DOHH2 (cell line): ENCODE results near the gene NUAK2.

Experiments
- H3F3A ChIP-seq: fragments of 200-600 bp; sonication (generic), shearing (Covaris generic); 2 replicates; pipeline ENCODE4 v1.6.0; 2016; ENCODE audit warnings: antibody characterized with exemption, mild to moderate bottlenecking; ENCODE audit not compliant: control insufficient read depth, insufficient read depth
- H3K27ac ChIP-seq: fragments of 200-600 bp; sonication (generic); 2 replicates; pipeline ENCODE4 v1.5.1; 2014; ENCODE audit warnings: low read depth, mild to moderate bottlenecking, low read length, moderate library complexity
- H3K27me3 ChIP-seq: fragments of 200-600 bp; sonication (generic); 2 replicates; pipeline ENCODE4 v1.6.1; 2014; ENCODE audit warnings: mild to moderate bottlenecking, low read length, mixed read lengths; ENCODE audit not compliant: control insufficient read depth
- H3K36me3 ChIP-seq: fragments of 200-600 bp; sonication (generic); 2 replicates; pipeline ENCODE4 v1.6.1; 2014; ENCODE audit warnings: mild to moderate bottlenecking, low read length, moderate library complexity, mixed read lengths; ENCODE audit not compliant: control insufficient read depth
- H3K4me1 ChIP-seq: fragments of 200-600 bp; sonication (generic); 2 replicates; pipeline ENCODE4 v1.6.1; 2014; ENCODE audit warnings: mild to moderate bottlenecking, low read length, mixed read lengths; ENCODE audit not compliant: control insufficient read depth
- H3K4me2 ChIP-seq: fragments of 200-600 bp; sonication (generic); 2 replicates; pipeline ENCODE4 v1.6.0; 2014; ENCODE audit warnings: mild to moderate bottlenecking, low read length, moderate library complexity
- H3K4me3 ChIP-seq: fragments of 200-600 bp; sonication (generic); 2 replicates; pipeline ENCODE4 v1.5.1; 2014; ENCODE audit warnings: mild to moderate bottlenecking, low read length, mixed read lengths
- H3K79me2 ChIP-seq: fragments of 200-600 bp; sonication (generic); 2 replicates; pipeline ENCODE4 v1.6.1; 2014; ENCODE audit warnings: mild to moderate bottlenecking, low read length, mixed read lengths; ENCODE audit not compliant: control insufficient read depth
- H3K9me2 ChIP-seq: fragments of 200-600 bp; sonication (generic); replicated peaks from 2 replicates; pipeline ENCODE4 v1.6.1; 2014; ENCODE audit warnings: mild to moderate bottlenecking, low read length, mixed read lengths; ENCODE audit not compliant: control insufficient read depth
- H3K9me3 ChIP-seq: fragments of 200-600 bp; sonication (generic); 2 replicates; pipeline ENCODE4 v1.6.1; 2014; ENCODE audit warnings: antibody characterized with exemption, low read length, mixed read lengths; ENCODE audit not compliant: control insufficient read depth, insufficient read depth
- H4K20me1 ChIP-seq: fragments of 200-600 bp; sonication (generic); 2 replicates; pipeline ENCODE4 v1.6.0; 2014; ENCODE audit warnings: low read depth, mild to moderate bottlenecking, antibody characterized with exemption, low read length, moderate library complexity; ENCODE audit not compliant: control insufficient read depth, insufficient read depth
- CTCF ChIP-seq: fragments of 200-600 bp; sonication (generic); IDR thresholded peaks from one replicate; pipeline ENCODE4 v1.5.1; 2014; ENCODE audit warnings: antibody characterized with exemption, mild to moderate bottlenecking, low read depth, low read length; ENCODE audit not compliant: poor library complexity, severe bottlenecking
- EZH2phosphoT487 ChIP-seq: fragments of 200-600 bp; sonication (generic); IDR thresholded peaks from 2 replicates; pipeline ENCODE4 v1.6.1; 2017; ENCODE audit warnings: borderline replicate concordance, mild to moderate bottlenecking, antibody characterized with exemption, low read length, moderate library complexity, mixed read lengths

The NUAK2 gene

DNA sequence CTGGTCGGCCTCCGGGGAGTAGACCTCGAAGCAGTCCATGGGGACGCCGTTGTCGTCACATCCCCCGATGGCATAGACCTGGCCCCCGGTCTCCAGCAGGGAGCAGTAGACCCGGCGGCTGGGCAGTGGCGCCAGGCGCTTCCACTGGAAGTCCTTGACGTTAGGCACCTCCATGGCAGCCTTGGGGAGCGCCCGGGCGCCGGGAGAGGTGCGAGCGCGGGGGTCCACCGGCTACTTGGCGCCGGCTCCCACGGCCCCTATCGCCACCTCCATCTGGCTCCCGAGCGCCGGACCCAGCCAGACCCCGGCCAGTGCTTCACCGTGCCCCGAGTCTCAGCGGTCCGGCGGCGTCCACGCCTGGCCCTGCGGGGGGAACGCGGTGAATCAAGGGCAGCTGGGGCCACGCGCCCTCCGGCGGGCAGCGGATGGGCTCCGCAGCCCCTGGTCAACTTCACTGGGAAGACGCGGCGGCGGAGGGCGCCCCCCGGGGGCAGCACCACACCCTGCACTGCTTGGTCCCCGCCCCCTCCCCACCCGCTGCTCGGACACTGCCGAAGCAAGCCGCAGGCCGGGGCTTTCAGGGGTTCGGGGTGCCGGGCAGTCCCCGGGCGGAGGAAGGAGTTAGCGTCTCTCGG lies 22.0 kb upstream of the NUAK2 start:
- H3K9me3 ChIP-seq, result no peaks in the 10 kb centered on the region
- peaks cover 5% of the 10 kb centered on the region for H3K4me1 ChIP-seq
- H3K27ac ChIP-seq, result no peak overlapping the region
- H3K4me3 ChIP-seq, result no peak overlapping the region
- no peaks in the 10 kb centered on the region for H3K36me3 ChIP-seq
- no peaks in the 10 kb centered on the region for H3F3A ChIP-seq
- TF ChIP-seq CTCF (peak; percentile 15), EZH2phosphoT487 (no peak)
- no peaks in the 10 kb centered on the region for H4K20me1 ChIP-seq
- H3K4me2 ChIP-seq, result no peak overlapping the region
- no peaks in the 10 kb centered on the region for H3K79me2 ChIP-seq
- H3K9me2 ChIP-seq, result no peaks in the 10 kb centered on the region
- peaks cover 37% of the 10 kb centered on the region for H3K27me3 ChIP-seq

DNA sequence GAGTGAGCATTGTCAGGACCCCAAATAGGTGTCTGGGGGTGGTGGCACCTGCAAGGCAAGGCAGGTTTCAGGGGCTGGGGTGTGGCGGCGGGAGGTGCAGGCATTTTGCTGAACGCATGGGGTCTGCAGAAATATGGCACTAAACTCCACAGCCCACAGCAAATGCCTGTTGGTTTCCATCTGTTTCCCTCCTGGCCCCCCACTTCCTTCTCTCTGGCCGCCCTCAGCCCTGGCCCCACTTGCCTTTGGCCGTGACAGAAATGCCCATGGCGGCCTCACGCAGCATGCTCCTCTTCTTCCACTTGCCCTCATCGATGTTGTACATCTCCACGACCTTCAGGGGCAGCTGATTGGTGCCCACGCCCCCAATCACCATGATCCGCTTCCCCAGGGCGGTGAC lies 21.4 kb upstream of the NUAK2 start:
- Histone ChIP-seq H3K4me2 (no peak overlapping the region), H4K20me1 (no peaks in the 10 kb centered on the region)

GRCh38 chr1:205340676-205341075 lies 19.1 kb upstream of the NUAK2 start:
- Histone ChIP-seq H3K4me1 (no peaks in the 10 kb centered on the region), H3K27ac (no peak overlapping the region), H3F3A (no peaks in the 10 kb centered on the region), H3K9me2 (no peaks in the 10 kb centered on the region), H3K36me3 (no peaks in the 10 kb centered on the region), H3K4me3 (no peak overlapping the region), H3K79me2 (no peaks in the 10 kb centered on the region), H3K9me3 (no peaks in the 10 kb centered on the region), H4K20me1 (no peaks in the 10 kb centered on the region), H3K27me3 (peaks cover 38% of the 10 kb centered on the region), H3K4me2 (no peak overlapping the region)
- TF ChIP-seq EZH2phosphoT487 (no peak), CTCF (no peak)

More for the DNA sequence above, 21.4 kb upstream of the NUAK2 start:
- Histone ChIP-seq H3K27me3 (peaks cover 42% of the 10 kb centered on the region), H3K36me3 (no peaks in the 10 kb centered on the region), H3K9me2 (no peaks in the 10 kb centered on the region), H3F3A (no peaks in the 10 kb centered on the region), H3K79me2 (no peaks in the 10 kb centered on the region), H3K4me1 (no peaks in the 10 kb centered on the region; the same call in 1 of the 2 replicates), H3K9me3 (no peaks in the 10 kb centered on the region), H3K4me3 (no peak overlapping the region), H3K27ac (no peak overlapping the region)
- no peak for TF ChIP-seq CTCF
- TF ChIP-seq EZH2phosphoT487, result no peak
